Tongue (tissue), 2 donors: ENCODE measurements around the gene PXYLP1. TPM values are rescaled to one million over a fixed set of nuclear protein-coding genes. Genes with fewer than 3 reads are reported as not detected.

Experiments
- DNase-seq: peaks from one replicate; pipeline ENCODE4 v3.0.0-alpha.2; 2015
- total RNA-seq: library from RNA; depleted of rRNA; stranded (reverse); fragments of >200 nt; gene quantifications from one replicate; pipeline ENCODE4 v1.2.3, GENCODE V29; 2014

PXYLP1 gene
- total RNA-seq, 1 donor from 2014 or later, result 20.7 TPM

- DNase-seq, result no peak
These were observed 41.5 kb downstream of the PXYLP1 start for GRCh38 chr3:141272906-141273662.

DNA sequence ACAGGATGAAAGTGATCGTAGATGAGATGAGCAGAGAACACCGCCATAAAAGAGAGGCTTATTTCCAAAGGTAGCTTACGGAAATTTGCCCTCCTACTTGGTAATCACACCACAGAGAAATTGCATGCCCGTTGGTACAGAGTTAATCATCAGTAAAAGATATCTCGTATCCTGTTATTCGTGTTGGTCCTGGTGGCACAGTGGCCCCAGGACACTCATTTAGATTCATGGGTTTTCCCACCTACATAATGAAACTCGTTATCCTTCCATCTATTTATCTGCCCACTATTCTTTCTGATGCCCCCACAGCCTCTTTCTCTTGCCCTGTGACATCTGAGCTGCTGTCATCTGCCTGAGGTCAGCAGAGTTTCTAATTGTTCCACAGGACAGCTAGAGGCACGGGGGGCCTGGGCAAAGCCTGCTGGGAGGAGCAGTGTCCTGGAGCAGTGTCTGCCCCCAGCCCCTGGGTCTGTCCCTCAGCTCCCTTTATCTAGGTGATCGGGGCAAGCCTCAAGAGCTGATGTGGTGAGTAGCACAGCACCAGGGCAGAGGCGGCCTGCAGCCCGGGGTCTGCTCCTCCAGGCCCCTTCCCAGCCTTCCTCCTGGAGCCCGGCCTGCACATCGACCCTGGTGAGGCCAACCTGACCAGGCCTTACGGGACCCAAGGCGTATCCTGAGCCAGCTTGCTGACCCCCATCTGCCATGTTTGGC is 42.2 kb downstream of the PXYLP1 start:
- DNase-seq, result no peak

DNA sequence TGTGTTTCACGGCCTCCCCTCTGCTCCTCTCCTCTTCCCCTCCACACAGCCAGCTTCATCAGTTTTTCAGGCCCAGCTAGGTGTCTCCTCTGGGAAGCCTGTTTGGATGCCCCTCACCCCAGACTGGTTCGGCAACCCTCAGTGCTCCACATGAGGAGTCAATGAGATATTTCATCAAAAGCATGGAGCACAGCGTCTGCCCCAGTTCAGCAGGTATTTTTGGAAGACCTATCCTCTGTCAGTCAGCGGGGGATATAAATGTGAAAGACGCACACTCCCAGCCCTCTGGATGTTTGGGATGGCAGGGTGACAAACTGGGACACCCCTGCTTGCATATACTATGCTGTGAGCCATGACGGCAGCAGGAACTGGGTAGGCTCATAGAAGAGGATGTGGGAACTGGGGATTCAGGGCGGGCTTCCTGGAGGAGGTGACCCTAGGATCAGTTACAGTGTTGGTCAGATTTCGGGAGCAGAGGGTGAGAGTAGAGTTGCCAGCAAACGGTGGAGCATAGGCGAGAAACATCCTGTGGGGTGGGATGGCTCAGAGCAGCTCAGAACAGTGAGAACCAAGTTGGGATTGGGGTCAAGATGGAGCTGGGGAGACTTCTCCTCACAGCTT is 42.9 kb downstream of the PXYLP1 start:
- DNase-seq, result no peak

GRCh38 chr3:141275032-141275422 is 43.4 kb downstream of the PXYLP1 start:
- no peak for DNase-seq

GRCh38 chr3:141275511-141275910 is 43.9 kb downstream of the PXYLP1 start:
- DNase-seq, result no peak

- no peak for DNase-seq
These were observed 44.3 kb downstream of the PXYLP1 start for GRCh38 chr3:141275973-141276372.

DNA sequence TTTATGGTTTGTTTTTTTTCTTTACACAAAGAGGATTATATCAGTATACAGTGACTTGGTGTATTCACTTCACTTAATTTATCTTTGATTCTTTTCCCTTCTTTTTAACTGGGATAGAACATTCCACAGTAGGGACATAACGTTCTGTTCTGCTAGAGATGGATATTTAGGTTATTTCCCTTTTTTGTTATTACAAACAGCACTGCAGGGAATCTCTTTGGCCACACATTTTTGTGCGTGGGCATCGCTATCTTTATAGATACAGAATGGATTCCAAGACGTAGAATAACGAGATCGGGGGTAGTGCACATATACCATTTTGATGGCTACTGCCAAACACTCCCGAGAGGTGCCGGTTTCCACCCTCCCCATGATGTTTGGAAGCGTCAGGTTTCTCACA is 44.8 kb downstream of the PXYLP1 start:
- no peak for DNase-seq

- no peak for DNase-seq
These were observed 45.8 kb downstream of the PXYLP1 start for GRCh38 chr3:141277451-141277850.

GRCh38 chr3:141278196-141279076 is 46.8 kb downstream of the PXYLP1 start:
- no peak for DNase-seq

- peak; percentile 49 for DNase-seq
These were observed 47.7 kb downstream of the PXYLP1 start for GRCh38 chr3:141279077-141279967.

DNA sequence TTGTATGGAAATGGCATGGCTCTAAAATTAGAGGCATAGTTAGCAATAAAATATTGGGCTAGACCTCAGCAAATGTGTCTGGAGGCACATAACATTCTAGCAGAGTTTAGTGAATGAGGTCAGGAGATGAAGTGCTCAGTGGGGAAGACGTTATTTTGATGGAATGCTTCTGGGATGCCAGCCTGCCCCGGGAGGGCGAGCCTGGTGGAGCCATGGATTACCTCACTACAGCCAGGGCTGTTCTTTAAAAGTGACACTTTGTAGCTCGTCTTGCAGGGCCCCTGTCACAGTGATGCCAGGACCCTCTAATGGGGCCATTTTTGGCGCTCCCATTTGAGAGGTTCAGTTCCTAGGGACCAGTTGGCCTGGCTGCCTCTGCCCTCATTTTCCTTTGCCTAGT is 48.5 kb downstream of the PXYLP1 start:
- DNase-seq, result no peak

- no peak for DNase-seq
These were observed 49.1 kb downstream of the PXYLP1 start for GRCh38 chr3:141280690-141281089.

GRCh38 chr3:141285570-141285969 is 53.9 kb downstream of the PXYLP1 start:
- DNase-seq, result no peak

DNA sequence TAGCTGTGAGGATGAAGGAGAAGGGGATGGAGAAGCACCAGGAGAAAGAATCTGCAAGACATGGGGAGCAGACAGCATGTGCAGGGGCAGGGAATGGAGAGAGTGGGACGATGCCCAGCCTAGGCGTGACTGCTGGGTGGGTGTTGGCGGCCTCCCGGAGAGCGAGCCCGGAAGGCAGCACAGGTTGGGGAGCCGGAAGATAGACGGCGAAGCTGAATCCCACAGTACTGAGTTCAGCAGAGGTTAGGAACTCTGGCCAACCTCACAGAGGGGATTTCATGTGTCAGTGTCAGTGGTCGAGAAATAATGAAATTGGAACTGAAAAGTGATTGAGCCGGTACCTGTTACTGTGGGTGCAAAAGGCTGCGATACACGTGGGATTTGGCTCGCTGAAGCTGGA is 55.2 kb downstream of the PXYLP1 start:
- no peak for DNase-seq

DNA sequence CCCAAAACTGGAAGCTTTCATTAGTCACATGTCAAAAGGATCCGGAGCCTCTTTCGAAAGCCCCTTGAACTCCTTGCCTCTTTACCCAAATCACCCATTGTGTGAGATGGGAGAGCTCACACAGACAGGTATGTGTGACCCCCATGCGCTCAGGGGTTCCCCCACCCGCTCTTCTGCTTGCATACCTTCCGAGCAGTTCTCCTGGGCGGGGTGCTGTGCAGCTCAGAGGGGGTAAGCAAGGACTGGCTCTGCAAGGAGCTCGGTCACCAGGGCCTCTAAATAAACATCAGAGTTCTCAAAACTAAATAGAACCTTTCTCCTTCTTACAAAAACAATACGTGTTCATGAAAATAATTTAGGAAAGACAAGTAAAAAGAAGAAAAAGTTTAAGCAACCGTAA is 55.7 kb downstream of the PXYLP1 start:
- no peak for DNase-seq

GRCh38 chr3:141288336-141288990 is 56.8 kb downstream of the PXYLP1 start:
- no peak for DNase-seq

GRCh38 chr3:141289228-141289772 is 57.7 kb downstream of the PXYLP1 start:
- DNase-seq, result no peak

GRCh38 chr3:141291559-141292355 is 60.1 kb downstream of the PXYLP1 start:
- DNase-seq, result no peak

DNA sequence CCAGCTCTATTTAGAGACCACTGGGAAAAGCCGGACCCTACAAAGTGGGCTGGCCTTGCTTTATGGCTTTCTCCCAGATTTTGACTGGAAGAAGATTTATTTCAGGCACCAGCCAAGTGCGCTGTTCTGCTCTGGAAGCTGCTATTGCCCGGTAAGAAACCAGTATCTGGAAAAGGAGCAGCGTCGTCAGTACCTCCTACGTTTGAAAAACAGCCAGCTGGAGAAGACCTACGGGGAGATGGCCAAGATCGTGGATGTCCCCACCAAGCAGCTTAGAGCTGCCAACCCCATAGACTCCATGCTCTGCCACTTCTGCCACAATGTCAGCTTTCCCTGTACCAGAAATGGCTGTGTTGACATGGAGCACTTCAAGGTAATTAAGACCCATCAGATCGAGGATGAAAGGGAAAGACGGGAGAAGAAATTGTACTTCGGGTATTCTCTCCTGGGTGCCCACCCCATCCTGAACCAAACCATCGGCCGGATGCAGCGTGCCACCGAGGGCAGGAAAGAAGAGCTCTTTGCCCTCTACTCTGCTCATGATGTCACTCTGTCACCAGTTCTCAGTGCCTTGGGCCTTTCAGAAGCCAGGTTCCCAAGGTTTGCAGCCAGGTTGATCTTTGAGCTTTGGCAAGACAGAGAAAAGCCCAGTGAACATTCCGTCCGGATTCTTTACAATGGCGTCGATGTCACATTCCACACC is 60.9 kb downstream of the PXYLP1 start:
- DNase-seq, result no peak
